GM23338 (cell line): ENCODE results near the gene ARID1B. TPM values are rescaled to one million over a fixed set of nuclear protein-coding genes. Genes with fewer than 3 reads are reported as not detected.

Experiments
- ATAC-seq: fragments of 200-7000 bp; cut with Tn5 transposase; 3 replicates; pipeline ENCODE4 v1.9.1; 2020
- DNase-seq: peaks from one replicate; pipeline ENCODE4 v3.0.0-alpha.2; 2015; ENCODE audit warnings: low spot score
- H2AFZ ChIP-seq: fragments of 200-600 bp; sonication (generic); 2 replicates; pipeline ENCODE4 v1.8.0; 2016; ENCODE audit warnings: antibody characterized with exemption, mild to moderate bottlenecking, moderate library complexity
- H3F3A ChIP-seq: fragments of 200-600 bp; sonication (generic); replicated peaks from 2 replicates; pipeline ENCODE4 v1.8.0; 2017; ENCODE audit warnings: antibody characterized with exemption, mixed run types, low read depth
- H3K27ac ChIP-seq: fragments of 200-600 bp; sonication (generic); 2 replicates; pipeline ENCODE4 v1.6.1; 2016; ENCODE audit warnings: low read depth
- H3K27me3 ChIP-seq: fragments of 200-600 bp; sonication (generic); 2 replicates; pipeline ENCODE4 v1.8.0; 2016; ENCODE audit warnings: mild to moderate bottlenecking, mixed run types, moderate library complexity; ENCODE audit not compliant: insufficient read depth
- H3K36me3 ChIP-seq: fragments of 200-600 bp; sonication (generic); 2 replicates; pipeline ENCODE4 v1.8.0; 2016; ENCODE audit warnings: mild to moderate bottlenecking; ENCODE audit not compliant: insufficient read depth
- H3K4me1 ChIP-seq: fragments of 200-600 bp; sonication (generic); 2 replicates; pipeline ENCODE4 v1.8.0; 2016; ENCODE audit warnings: mild to moderate bottlenecking, moderate library complexity; ENCODE audit not compliant: insufficient read depth
- H3K4me2 ChIP-seq: fragments of 200-600 bp; sonication (generic); 2 replicates; pipeline ENCODE4 v1.7.1; 2017; ENCODE audit warnings: mixed run types
- H3K4me3 ChIP-seq: fragments of 200-600 bp; sonication (generic); 2 replicates; pipeline ENCODE4 v1.6.1; 2016; ENCODE audit warnings: mixed run types
- H3K79me2 ChIP-seq: fragments of 200-600 bp; sonication (generic); replicated peaks from 2 replicates; pipeline ENCODE4 v1.8.0; 2017; ENCODE audit warnings: mild to moderate bottlenecking; ENCODE audit not compliant: insufficient read depth
- H3K9me2 ChIP-seq: fragments of 200-600 bp; sonication (generic); 2 replicates; pipeline ENCODE4 v1.8.0; 2017; ENCODE audit not compliant: insufficient read depth
- H4K20me1 ChIP-seq: fragments of 200-600 bp; sonication (generic); replicated peaks from 2 replicates; pipeline ENCODE4 v1.8.0; 2017; ENCODE audit warnings: mild to moderate bottlenecking; ENCODE audit not compliant: insufficient read depth
- H3K27ac Mint-ChIP-seq: 2 replicates; pipeline ENCODE4 v1.8.0; 2020; ENCODE audit warnings: inconsistent platforms, mild to moderate bottlenecking, moderate library complexity, mixed read lengths
- H3K27me3 Mint-ChIP-seq: 3 replicates; pipeline ENCODE4 v1.8.0; 2022; ENCODE audit warnings: low read depth, mild to moderate bottlenecking, moderate library complexity, mixed read lengths, inconsistent platforms; ENCODE audit not compliant: insufficient read depth, poor library complexity
- H3K36me3 Mint-ChIP-seq: 3 replicates; pipeline ENCODE4 v1.8.0; 2021; ENCODE audit warnings: low read depth, mild to moderate bottlenecking, inconsistent platforms, moderate library complexity, mixed read lengths
- H3K4me1 Mint-ChIP-seq: 3 replicates; pipeline ENCODE4 v1.8.0; 2020; ENCODE audit warnings: mild to moderate bottlenecking, inconsistent platforms, mixed read lengths
- H3K4me3 Mint-ChIP-seq: 3 replicates; pipeline ENCODE4 v1.8.0; 2021; ENCODE audit warnings: moderate library complexity, mild to moderate bottlenecking, inconsistent platforms, mixed read lengths
- H3K9me3 Mint-ChIP-seq: 3 replicates; pipeline ENCODE4 v1.8.0; 2020; ENCODE audit warnings: moderate library complexity, mild to moderate bottlenecking, inconsistent platforms, mixed read lengths
- CREB1 ChIP-seq: fragments of 250-450 bp; sonication (Bioruptor Pico); IDR thresholded peaks from 2 replicates; pipeline ENCODE4 v1.5.0; 2020; ENCODE audit warnings: low read depth, mild to moderate bottlenecking, moderate library complexity
- EZH2 ChIP-seq: fragments of 200-600 bp; sonication (generic); IDR thresholded peaks from one replicate; pipeline ENCODE4 v1.8.0; 2017; ENCODE audit warnings: antibody characterized with exemption, mild to moderate bottlenecking, low read depth; ENCODE audit not compliant: unreplicated experiment
- EZH2phosphoT487 ChIP-seq: fragments of 200-600 bp; sonication (generic); IDR thresholded peaks from one replicate; pipeline ENCODE4 v1.8.1; 2018; ENCODE audit warnings: antibody characterized with exemption; ENCODE audit not compliant: unreplicated experiment
- JUNB ChIP-seq: IDR thresholded peaks from one replicate; pipeline ENCODE4 v1.6.1; 2016; ENCODE audit warnings: antibody characterized with exemption; ENCODE audit not compliant: unreplicated experiment
- NANOG ChIP-seq: IDR thresholded peaks from 2 replicates; pipeline ENCODE4 v1.6.1; 2016; ENCODE audit warnings: antibody characterized with exemption, borderline replicate concordance
- POLR2AphosphoS5 ChIP-seq: IDR thresholded peaks from 2 replicates; pipeline ENCODE4 v1.6.1; 2016; ENCODE audit warnings: antibody characterized with exemption, low read depth
- STAT1 ChIP-seq: IDR thresholded peaks from one replicate; pipeline ENCODE4 v1.6.1; 2016; ENCODE audit warnings: antibody characterized with exemption; ENCODE audit not compliant: unreplicated experiment
- polyA plus RNA-seq: library from polyadenylated mRNA; unstranded; fragments of >200 nt; fragmentation: Nextera tagmentation; extraction: Ambion mirVana; gene quantifications from 2 replicates; pipeline ENCODE4 v1.2.1, GENCODE V29; 2016
- total RNA-seq: library from RNA; depleted of rRNA; stranded (reverse); fragments of >200 nt; shearing (Covaris generic); gene quantifications from 2 replicates; pipeline ENCODE4 v1.2.3, GENCODE V29; 2014
- TF ChIP-seq, protein P1 (sequence below): IDR thresholded peaks from one replicate; pipeline ENCODE4 v1.6.1; 2018; ENCODE audit warnings: antibody characterized with exemption; ENCODE audit not compliant: unreplicated experiment
- TF ChIP-seq, protein P2 (sequence below): fragments of 250-450 bp; sonication (Bioruptor Pico); IDR thresholded peaks from 2 replicates; pipeline ENCODE4 v1.5.0; 2020; ENCODE audit warnings: mild to moderate bottlenecking, moderate library complexity
- TF ChIP-seq, protein P3 (sequence below), 2 experiments: fragments of 200-600 bp in 1 of 2; sonication (generic) in 1 of 2; conservative IDR thresholded peaks; 2 replicates each; pipeline versions ENCODE4 v1.5.1 to v1.6.1; 2016 to 2017; ENCODE audit warnings: antibody characterized with exemption in 2 of 2, low read depth in 2 of 2, mild to moderate bottlenecking in 2 of 2, moderate library complexity in 1 of 2
- TF ChIP-seq, protein P4 (sequence below): IDR thresholded peaks from 2 replicates; pipeline ENCODE4 v1.6.1; 2016; ENCODE audit warnings: antibody characterized with exemption

The ARID1B gene
- total and polyA plus RNA-seq, 2 experiments from 2014 or later: 59.3 to 72.2 TPM

DNA sequence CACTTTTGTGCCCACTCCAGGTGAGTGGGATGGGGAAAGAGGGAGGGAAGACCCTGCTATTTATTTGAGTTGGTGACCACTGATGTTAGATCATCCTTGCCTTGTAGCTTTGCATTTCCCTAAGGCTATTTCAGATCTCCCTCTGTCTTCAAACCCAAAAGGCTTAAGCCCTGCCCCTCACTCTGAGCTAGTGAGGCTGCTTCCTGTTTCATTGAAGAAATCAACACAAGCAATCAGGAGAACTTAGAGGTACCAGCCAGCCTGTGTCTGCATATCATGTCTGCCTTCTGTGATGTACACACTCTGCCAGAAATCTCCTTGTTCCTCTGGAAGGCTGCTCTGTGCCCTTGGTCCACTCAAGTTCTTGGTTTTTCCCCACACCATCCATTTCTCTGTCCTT lies 135.3 kb downstream of the ARID1B start (continued):
- no peak for TF ChIP-seq EZH2phosphoT487
- TF ChIP-seq POLR2AphosphoS5: no peak
- no peak for TF ChIP-seq STAT1
- TF ChIP-seq, protein P1, sequence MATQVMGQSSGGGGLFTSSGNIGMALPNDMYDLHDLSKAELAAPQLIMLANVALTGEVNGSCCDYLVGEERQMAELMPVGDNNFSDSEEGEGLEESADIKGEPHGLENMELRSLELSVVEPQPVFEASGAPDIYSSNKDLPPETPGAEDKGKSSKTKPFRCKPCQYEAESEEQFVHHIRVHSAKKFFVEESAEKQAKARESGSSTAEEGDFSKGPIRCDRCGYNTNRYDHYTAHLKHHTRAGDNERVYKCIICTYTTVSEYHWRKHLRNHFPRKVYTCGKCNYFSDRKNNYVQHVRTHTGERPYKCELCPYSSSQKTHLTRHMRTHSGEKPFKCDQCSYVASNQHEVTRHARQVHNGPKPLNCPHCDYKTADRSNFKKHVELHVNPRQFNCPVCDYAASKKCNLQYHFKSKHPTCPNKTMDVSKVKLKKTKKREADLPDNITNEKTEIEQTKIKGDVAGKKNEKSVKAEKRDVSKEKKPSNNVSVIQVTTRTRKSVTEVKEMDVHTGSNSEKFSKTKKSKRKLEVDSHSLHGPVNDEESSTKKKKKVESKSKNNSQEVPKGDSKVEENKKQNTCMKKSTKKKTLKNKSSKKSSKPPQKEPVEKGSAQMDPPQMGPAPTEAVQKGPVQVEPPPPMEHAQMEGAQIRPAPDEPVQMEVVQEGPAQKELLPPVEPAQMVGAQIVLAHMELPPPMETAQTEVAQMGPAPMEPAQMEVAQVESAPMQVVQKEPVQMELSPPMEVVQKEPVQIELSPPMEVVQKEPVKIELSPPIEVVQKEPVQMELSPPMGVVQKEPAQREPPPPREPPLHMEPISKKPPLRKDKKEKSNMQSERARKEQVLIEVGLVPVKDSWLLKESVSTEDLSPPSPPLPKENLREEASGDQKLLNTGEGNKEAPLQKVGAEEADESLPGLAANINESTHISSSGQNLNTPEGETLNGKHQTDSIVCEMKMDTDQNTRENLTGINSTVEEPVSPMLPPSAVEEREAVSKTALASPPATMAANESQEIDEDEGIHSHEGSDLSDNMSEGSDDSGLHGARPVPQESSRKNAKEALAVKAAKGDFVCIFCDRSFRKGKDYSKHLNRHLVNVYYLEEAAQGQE: no peak

DNA sequence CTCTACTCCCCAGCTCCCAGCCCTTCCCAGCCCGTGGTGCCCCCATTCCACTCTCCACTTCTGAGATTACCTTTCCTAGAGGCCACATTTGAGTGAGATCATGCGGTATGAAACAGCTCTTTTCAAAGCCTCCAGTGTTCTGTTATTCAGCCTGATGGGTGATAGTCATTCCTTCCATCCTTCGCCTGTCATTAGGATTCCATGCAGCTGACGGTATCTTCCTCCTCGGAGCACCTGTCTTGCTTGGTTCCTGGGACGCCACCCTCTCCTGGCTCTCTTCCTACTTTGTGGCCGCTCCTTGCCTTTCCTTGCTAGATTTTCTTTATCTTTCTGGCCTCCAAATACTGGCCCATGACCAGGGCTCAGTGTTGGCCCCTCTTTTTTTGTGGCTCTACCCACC lies 137.0 kb downstream of the ARID1B start:
- H3K79me2 ChIP-seq: peaks cover 79% of the 10 kb centered on the region
- ATAC-seq: no peak
- no peak for TF ChIP-seq JUNB
- TF ChIP-seq NANOG: no peak
- TF ChIP-seq EZH2: no peak
- TF ChIP-seq, protein P2, sequence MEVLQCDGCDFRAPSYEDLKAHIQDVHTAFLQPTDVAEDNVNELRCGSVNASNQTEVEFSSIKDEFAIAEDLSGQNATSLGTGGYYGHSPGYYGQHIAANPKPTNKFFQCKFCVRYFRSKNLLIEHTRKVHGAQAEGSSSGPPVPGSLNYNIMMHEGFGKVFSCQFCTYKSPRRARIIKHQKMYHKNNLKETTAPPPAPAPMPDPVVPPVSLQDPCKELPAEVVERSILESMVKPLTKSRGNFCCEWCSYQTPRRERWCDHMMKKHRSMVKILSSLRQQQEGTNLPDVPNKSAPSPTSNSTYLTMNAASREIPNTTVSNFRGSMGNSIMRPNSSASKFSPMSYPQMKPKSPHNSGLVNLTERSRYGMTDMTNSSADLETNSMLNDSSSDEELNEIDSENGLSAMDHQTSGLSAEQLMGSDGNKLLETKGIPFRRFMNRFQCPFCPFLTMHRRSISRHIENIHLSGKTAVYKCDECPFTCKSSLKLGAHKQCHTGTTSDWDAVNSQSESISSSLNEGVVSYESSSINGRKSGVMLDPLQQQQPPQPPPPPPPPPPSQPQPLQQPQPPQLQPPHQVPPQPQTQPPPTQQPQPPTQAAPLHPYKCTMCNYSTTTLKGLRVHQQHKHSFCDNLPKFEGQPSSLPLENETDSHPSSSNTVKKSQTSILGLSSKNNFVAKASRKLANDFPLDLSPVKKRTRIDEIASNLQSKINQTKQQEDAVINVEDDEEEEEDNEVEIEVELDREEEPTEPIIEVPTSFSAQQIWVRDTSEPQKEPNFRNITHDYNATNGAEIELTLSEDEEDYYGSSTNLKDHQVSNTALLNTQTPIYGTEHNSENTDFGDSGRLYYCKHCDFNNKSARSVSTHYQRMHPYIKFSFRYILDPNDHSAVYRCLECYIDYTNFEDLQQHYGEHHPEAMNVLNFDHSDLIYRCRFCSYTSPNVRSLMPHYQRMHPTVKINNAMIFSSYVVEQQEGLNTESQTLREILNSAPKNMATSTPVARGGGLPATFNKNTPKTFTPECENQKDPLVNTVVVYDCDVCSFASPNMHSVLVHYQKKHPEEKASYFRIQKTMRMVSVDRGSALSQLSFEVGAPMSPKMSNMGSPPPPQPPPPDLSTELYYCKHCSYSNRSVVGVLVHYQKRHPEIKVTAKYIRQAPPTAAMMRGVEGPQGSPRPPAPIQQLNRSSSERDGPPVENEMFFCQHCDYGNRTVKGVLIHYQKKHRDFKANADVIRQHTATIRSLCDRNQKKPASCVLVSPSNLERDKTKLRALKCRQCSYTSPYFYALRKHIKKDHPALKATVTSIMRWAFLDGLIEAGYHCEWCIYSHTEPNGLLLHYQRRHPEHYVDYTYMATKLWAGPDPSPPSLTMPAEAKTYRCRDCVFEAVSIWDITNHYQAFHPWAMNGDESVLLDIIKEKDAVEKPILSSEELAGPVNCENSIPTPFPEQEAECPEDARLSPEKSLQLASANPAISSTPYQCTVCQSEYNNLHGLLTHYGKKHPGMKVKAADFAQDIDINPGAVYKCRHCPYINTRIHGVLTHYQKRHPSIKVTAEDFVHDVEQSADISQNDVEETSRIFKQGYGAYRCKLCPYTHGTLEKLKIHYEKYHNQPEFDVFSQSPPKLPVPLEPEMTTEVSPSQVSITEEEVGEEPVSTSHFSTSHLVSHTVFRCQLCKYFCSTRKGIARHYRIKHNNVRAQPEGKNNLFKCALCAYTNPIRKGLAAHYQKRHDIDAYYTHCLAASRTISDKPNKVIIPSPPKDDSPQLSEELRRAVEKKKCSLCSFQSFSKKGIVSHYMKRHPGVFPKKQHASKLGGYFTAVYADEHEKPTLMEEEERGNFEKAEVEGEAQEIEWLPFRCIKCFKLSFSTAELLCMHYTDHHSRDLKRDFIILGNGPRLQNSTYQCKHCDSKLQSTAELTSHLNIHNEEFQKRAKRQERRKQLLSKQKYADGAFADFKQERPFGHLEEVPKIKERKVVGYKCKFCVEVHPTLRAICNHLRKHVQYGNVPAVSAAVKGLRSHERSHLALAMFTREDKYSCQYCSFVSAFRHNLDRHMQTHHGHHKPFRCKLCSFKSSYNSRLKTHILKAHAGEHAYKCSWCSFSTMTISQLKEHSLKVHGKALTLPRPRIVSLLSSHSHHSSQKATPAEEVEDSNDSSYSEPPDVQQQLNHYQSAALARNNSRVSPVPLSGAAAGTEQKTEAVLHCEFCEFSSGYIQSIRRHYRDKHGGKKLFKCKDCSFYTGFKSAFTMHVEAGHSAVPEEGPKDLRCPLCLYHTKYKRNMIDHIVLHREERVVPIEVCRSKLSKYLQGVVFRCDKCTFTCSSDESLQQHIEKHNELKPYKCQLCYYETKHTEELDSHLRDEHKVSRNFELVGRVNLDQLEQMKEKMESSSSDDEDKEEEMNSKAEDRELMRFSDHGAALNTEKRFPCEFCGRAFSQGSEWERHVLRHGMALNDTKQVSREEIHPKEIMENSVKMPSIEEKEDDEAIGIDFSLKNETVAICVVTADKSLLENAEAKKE (CRISPR knock-in tag): no peak
- TF ChIP-seq, protein P3, sequence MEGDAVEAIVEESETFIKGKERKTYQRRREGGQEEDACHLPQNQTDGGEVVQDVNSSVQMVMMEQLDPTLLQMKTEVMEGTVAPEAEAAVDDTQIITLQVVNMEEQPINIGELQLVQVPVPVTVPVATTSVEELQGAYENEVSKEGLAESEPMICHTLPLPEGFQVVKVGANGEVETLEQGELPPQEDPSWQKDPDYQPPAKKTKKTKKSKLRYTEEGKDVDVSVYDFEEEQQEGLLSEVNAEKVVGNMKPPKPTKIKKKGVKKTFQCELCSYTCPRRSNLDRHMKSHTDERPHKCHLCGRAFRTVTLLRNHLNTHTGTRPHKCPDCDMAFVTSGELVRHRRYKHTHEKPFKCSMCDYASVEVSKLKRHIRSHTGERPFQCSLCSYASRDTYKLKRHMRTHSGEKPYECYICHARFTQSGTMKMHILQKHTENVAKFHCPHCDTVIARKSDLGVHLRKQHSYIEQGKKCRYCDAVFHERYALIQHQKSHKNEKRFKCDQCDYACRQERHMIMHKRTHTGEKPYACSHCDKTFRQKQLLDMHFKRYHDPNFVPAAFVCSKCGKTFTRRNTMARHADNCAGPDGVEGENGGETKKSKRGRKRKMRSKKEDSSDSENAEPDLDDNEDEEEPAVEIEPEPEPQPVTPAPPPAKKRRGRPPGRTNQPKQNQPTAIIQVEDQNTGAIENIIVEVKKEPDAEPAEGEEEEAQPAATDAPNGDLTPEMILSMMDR (conservative IDR thresholded peaks at IDR 0.05; ENCODE audit: low read depth in 2 of 2): no peak
- TF ChIP-seq CREB1 (CRISPR knock-in tag): no peak
- TF ChIP-seq, protein P4, sequence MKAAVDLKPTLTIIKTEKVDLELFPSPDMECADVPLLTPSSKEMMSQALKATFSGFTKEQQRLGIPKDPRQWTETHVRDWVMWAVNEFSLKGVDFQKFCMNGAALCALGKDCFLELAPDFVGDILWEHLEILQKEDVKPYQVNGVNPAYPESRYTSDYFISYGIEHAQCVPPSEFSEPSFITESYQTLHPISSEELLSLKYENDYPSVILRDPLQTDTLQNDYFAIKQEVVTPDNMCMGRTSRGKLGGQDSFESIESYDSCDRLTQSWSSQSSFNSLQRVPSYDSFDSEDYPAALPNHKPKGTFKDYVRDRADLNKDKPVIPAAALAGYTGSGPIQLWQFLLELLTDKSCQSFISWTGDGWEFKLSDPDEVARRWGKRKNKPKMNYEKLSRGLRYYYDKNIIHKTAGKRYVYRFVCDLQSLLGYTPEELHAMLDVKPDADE: no peak
- no peak for TF ChIP-seq POLR2AphosphoS5

More for the DNA sequence above, 137.0 kb downstream of the ARID1B start:
- peaks cover 57% of the 10 kb centered on the region for H3K4me1 Mint-ChIP-seq
- H3K4me1 ChIP-seq: peaks cover 34% of the 10 kb centered on the region
- 0 out of 2 replicates have a peak, but pooled peaks cover 3% of the 10 kb centered on the region for H4K20me1 ChIP-seq
- no peaks in the 10 kb centered on the region for H3K9me2 ChIP-seq
- no peak overlapping the region for H3K27ac Mint-ChIP-seq
- no peaks in the 10 kb centered on the region for H3F3A ChIP-seq
- no peaks in the 10 kb centered on the region for H3K36me3 ChIP-seq
- no peak for DNase-seq
- no peak overlapping the region for H3K4me3 ChIP-seq
- H3K9me3 Mint-ChIP-seq: no peaks in the 10 kb centered on the region
- H3K4me2 ChIP-seq: no peak overlapping the region
- peaks cover 3% of the 10 kb centered on the region for H3K36me3 Mint-ChIP-seq
- H3K27me3 ChIP-seq: no peaks in the 10 kb centered on the region
- H2AFZ ChIP-seq: no peak overlapping the region
- H3K27ac ChIP-seq: peak overlapping the region; percentile 41; the same call in 1 of the 2 replicates
- no peak overlapping the region for H3K4me3 Mint-ChIP-seq
- H3K27me3 Mint-ChIP-seq: peaks cover 9% of the 10 kb centered on the region
